Fibroblast of lung (primary cell): Measurements from ENCODE around the gene POTEG. TPM values are rescaled to one million over a fixed set of nuclear protein-coding genes. Genes with fewer than 3 reads are reported as not detected.
"Not testable (repeated sequence)": the region's sequence is repeated elsewhere in the genome, so short reads cannot be mapped to it uniquely, and the experiment has no call there.

Experiments
- DNase-seq, 2 donors: peaks; one replicate each; pipeline versions ENCODE4 v3.0.0 to v3.0.0-alpha.2; 2010; ENCODE audit warnings: low read depth in 2 of 2
- H2AFZ ChIP-seq: 2 replicates; pipeline ENCODE4 v1.5.1; 2012; ENCODE audit warnings: low read length, control low read depth, inconsistent platforms
- H3K27ac ChIP-seq: 2 replicates; pipeline ENCODE4 v1.5.1; 2011; ENCODE audit warnings: low read length, control low read depth; ENCODE audit not compliant: insufficient read depth
- H3K27me3 ChIP-seq: 2 replicates; pipeline ENCODE4 v1.5.1; 2011; ENCODE audit warnings: mild to moderate bottlenecking, low read length; ENCODE audit not compliant: control insufficient read depth, insufficient read depth
- H3K36me3 ChIP-seq: 2 replicates; pipeline ENCODE4 v1.5.1; 2011; ENCODE audit warnings: low read length; ENCODE audit not compliant: control insufficient read depth, insufficient read depth
- H3K4me1 ChIP-seq: 2 replicates; pipeline ENCODE4 v1.5.1; 2011; ENCODE audit warnings: low read length; ENCODE audit not compliant: control insufficient read depth, insufficient read depth; ENCODE audit errors: extremely low read depth
- H3K4me2 ChIP-seq: 2 replicates; pipeline ENCODE4 v1.5.1; 2011; ENCODE audit warnings: low read length, control low read depth; ENCODE audit not compliant: insufficient read depth; ENCODE audit errors: extremely low read depth
- H3K4me3 ChIP-seq, 4 experiments: fragments of 200-600 bp in 1 of 4; sonication (generic) in 1 of 4; replicated peaks in 1 of 4; 2 replicates each; pipeline ENCODE4 v1.5.1; 2011 to 2016; ENCODE audit warnings: low read length in 4 of 4, low read depth in 3 of 4, mild to moderate bottlenecking in 3 of 4, control low read depth in 2 of 4, inconsistent platforms in 1 of 4, mixed read lengths in 1 of 4; ENCODE audit not compliant: insufficient read depth in 1 of 4; ENCODE audit errors: control extremely low read depth in 1 of 4
- H3K79me2 ChIP-seq: 2 replicates; pipeline ENCODE4 v1.5.1; 2012; ENCODE audit warnings: mild to moderate bottlenecking, low read length, inconsistent platforms; ENCODE audit not compliant: control insufficient read depth, insufficient read depth
- H3K9ac ChIP-seq: 2 replicates; pipeline ENCODE4 v1.5.1; 2011; ENCODE audit warnings: mild to moderate bottlenecking, low read length, control low read depth; ENCODE audit not compliant: insufficient read depth
- H3K9me3 ChIP-seq: 2 replicates; pipeline ENCODE4 v1.5.1; 2012; ENCODE audit warnings: low read depth, low read length; ENCODE audit not compliant: control insufficient read depth, insufficient read depth
- H4K20me1 ChIP-seq: 2 replicates; pipeline ENCODE4 v1.5.1; 2011; ENCODE audit warnings: low read length; ENCODE audit not compliant: control insufficient read depth, insufficient read depth; ENCODE audit errors: extremely low read depth
- polyA minus RNA-seq: library from RNA; depleted of rRNA, polyadenylated mRNA; stranded (reverse); fragments of >200 nt; gene quantifications from 2 replicates; pipeline ENCODE4 v1.2.3, GENCODE V29; 2011; ENCODE audit warnings: low replicate concordance
- polyA plus RNA-seq, 2 donors: library from polyadenylated mRNA; depleted of rRNA in 1 of 2; stranded (reverse) in 1 of 2; unstranded in 1 of 2; fragments of >200 nt; gene quantifications; 2 replicates each; pipeline ENCODE4 v1.2.1, GENCODE V29; 2011 to 2012; ENCODE audit warnings: missing spikeins in 1 of 2
- total RNA-seq: library from RNA; depleted of rRNA; stranded (reverse); fragments of >200 nt; gene quantifications from 2 replicates; pipeline ENCODE4 v1.2.1, GENCODE V29; 2014

Gene POTEG
- total RNA-seq (not detected in 2 replicates), polyA plus RNA-seq (not detected in 2 replicates), polyA minus RNA-seq (not detected in 2 replicates)
- polyA plus RNA-seq (2012) = 0.06 TPM in 1 of 2 replicates, not detected in the other

DNA sequence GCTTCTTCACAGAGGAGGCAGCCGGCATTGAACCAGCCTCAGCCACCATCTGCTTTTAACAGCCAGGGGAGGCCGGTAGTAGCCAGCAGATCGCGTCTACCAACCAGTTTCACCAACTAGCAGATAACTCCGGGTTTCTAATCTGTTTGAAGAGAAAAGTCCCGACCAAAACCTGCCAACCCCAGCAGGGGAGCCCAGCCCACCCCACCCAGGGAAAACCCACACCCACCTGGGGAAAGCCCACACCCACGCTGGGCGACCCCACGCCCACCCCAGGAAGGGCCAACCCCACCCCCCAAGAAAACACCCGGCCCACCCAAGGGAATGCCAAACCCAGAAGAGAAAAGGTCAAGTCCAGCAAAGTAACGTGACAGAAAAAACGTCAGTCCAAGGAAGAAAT lies at the start of gene POTEG:
Gene POTEG, minus strand, starts transcription at position 101 of the 400 bp plus-strand sequence. Its CDS starts 52 bp downstream, at position 49.
- not testable (repeated sequence) for DNase-seq, H3K79me2 ChIP-seq, H3K36me3 ChIP-seq, H3K9me3 ChIP-seq, H3K9ac ChIP-seq, H3K4me2 ChIP-seq, H3K4me3 ChIP-seq, H3K4me1 ChIP-seq, H3K27me3 ChIP-seq, H4K20me1 ChIP-seq, H2AFZ ChIP-seq, H3K27ac ChIP-seq

DNA sequence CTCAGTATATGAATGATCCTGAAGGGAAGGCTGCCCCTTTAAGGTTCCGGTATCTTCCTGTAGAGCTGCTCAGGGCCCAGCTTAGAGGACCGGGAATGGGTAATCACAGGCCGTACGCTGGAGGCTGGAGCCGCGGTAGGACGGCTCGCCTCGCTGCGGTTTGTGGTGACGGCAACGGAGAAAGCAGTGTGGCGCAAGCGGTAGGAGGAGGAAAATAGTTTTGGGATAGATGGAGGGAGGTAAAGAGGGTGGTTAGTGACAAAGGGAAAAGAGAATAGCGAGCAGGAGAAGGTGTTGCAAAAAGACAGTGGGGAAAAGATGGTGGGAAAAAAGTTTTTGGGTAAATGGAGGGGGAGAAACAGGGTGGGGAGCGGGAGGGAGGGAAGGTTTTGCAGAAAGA lies 48.0 kb upstream of the POTEG start:
- not testable (repeated sequence) for H3K27me3 ChIP-seq, H2AFZ ChIP-seq, DNase-seq, H3K36me3 ChIP-seq, H3K4me1 ChIP-seq, H3K9me3 ChIP-seq, H3K27ac ChIP-seq, H3K4me2 ChIP-seq, H3K9ac ChIP-seq, H3K4me3 ChIP-seq, H3K79me2 ChIP-seq, H4K20me1 ChIP-seq

DNA sequence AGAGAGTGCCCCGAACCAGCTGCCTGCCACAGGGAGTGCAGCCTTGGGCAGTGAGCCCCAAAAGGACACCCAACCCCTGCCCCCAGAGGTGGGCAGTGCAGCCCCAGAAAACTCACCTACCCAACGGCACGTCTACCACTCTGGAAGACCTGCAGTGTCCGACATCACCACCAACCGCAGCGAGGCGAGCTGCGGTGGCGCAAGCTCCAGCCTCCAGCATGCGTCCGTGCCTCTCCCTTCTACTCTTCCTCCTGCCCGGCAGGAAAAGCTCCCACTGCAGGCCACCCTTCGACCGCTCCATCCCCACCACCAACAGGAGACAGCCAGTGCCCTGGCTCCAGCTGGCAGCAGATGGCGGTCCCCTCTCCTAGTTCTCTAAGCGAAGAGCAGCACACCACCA lies 47.3 kb upstream of the POTEG start:
- not testable (repeated sequence) for H3K9me3 ChIP-seq, H3K4me1 ChIP-seq, H3K36me3 ChIP-seq, H3K27me3 ChIP-seq, H3K27ac ChIP-seq, H3K79me2 ChIP-seq, H3K4me3 ChIP-seq, H2AFZ ChIP-seq, H3K4me2 ChIP-seq, H3K9ac ChIP-seq, DNase-seq, H4K20me1 ChIP-seq

DNA sequence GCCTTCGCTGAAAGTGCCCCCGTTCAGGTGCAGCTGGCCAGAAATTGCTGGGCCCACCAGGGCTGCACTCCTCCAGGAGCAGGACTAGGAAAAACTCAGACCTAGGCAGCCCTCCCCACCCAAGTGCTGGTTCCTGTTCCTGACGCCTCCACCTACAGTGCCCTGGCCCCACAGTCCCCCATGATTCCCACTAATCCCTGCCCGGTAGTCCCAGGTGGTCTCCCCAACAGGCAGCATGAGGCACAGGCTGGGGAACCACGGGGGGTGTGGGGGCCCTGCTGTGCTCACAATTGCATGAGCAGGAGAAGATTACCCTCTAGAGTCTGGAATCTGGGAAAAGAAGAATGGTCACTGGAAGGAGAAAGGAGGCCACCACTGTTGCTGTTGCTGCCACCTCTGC lies 46.4 kb upstream of the POTEG start:
- H3K36me3 ChIP-seq, H3K4me3 ChIP-seq, DNase-seq, H2AFZ ChIP-seq, H3K4me1 ChIP-seq, H3K79me2 ChIP-seq, H3K9ac ChIP-seq, H3K9me3 ChIP-seq, H3K4me2 ChIP-seq, H3K27me3 ChIP-seq, H3K27ac ChIP-seq, H4K20me1 ChIP-seq: not testable (repeated sequence)

DNA sequence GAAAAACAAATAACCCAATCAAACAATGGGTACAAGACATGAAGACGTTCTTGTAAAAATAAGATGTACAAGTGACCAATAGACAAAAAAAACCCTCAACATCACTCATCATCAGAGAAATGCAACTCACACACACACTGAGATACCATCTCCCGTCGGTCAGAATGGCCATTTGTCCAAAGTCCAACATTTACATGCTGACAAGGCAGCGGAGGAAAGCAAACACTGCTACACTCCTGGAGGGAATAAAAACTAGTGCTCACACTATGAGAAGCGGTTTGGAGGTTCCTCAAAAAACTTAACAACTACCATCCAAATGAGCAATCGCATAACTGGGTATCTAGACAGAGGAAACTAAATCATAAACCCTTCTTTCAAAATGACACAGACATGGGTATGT lies 11.6 kb upstream of the POTEG start:
- not testable (repeated sequence) for H4K20me1 ChIP-seq, H3K4me2 ChIP-seq, H3K9me3 ChIP-seq, H3K79me2 ChIP-seq, DNase-seq, H3K36me3 ChIP-seq, H3K27me3 ChIP-seq, H3K4me1 ChIP-seq, H3K27ac ChIP-seq, H2AFZ ChIP-seq, H3K4me3 ChIP-seq, H3K9ac ChIP-seq

DNA sequence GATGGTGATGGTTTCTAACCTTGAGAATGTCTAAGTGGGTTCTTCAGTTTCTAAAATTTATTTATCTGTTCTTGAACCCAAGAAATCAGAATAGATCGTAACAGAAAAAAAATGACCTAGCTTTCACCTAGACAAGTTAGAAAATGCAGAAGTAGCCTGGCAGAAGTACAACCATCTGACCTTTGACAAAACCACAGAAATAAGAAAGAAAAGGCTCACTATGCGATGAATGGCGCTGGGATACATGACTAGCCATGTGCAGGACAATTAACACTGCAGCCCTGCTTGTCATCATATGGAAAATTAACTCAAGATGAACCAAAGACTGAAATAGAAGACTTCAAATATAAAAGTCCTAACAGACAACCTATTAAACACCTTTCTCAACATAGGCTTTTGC lies 5.7 kb upstream of the POTEG start:
- H3K27me3 ChIP-seq, H3K4me1 ChIP-seq, H3K4me2 ChIP-seq, H3K79me2 ChIP-seq, H3K9ac ChIP-seq, H3K9me3 ChIP-seq, H3K27ac ChIP-seq, H2AFZ ChIP-seq, H4K20me1 ChIP-seq, DNase-seq, H3K4me3 ChIP-seq, H3K36me3 ChIP-seq: not testable (repeated sequence)

DNA sequence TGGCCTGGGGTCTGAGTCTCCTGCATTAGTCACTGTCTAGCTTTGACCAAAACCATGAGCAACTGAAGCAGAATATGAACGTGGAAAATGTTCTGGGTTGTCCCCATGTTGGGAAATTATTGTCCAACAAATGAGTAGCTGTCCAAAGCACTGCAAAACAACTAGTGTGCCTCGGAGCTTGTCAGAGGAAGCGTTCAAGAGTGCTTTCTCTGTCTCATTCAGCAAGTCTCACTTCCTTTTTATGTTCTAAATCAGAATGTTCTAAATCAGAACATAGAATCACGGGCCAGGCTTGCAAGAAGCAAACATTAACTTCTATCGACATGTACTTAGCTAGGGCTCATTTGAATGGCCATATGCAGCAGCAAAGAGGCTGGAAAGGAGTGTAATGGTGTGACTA lies 5.1 kb upstream of the POTEG start:
- not testable (repeated sequence) for H3K36me3 ChIP-seq, H3K4me2 ChIP-seq, DNase-seq, H3K4me3 ChIP-seq, H3K27me3 ChIP-seq, H3K4me1 ChIP-seq, H3K79me2 ChIP-seq, H2AFZ ChIP-seq, H3K9ac ChIP-seq, H3K27ac ChIP-seq, H4K20me1 ChIP-seq, H3K9me3 ChIP-seq
